NCI-H345 (cell line): ENCODE measurements around the gene TMEM179.
"Not testable (repeated sequence)": the region's sequence is repeated elsewhere in the genome, so short reads cannot be mapped to it uniquely, and the experiment has no call there.

Experiments
- DNase-seq: peaks from one replicate; lab custom pipeline; 2025; lab: John Stamatoyannopoulos, UW

Gene TMEM179

GRCh38 chr14:104637546-104638003 is 33.0 kb upstream of the TMEM179 start:
- no peak for DNase-seq

- DNase-seq: not testable (repeated sequence)
These were observed 32.4 kb upstream of the TMEM179 start for GRCh38 chr14:104636846-104637545.

GRCh38 chr14:104636131-104636530 is 31.6 kb upstream of the TMEM179 start:
- DNase-seq: no peak

- DNase-seq: no peak
These were observed 31.1 kb upstream of the TMEM179 start for GRCh38 chr14:104635717-104636116.

GRCh38 chr14:104634886-104635570 is 30.5 kb upstream of the TMEM179 start:
- no peak for DNase-seq

- no peak for DNase-seq
These were observed 29.7 kb upstream of the TMEM179 start for GRCh38 chr14:104634138-104634760.

GRCh38 chr14:104633276-104634137 is 28.9 kb upstream of the TMEM179 start:
- DNase-seq: no peak

DNA sequence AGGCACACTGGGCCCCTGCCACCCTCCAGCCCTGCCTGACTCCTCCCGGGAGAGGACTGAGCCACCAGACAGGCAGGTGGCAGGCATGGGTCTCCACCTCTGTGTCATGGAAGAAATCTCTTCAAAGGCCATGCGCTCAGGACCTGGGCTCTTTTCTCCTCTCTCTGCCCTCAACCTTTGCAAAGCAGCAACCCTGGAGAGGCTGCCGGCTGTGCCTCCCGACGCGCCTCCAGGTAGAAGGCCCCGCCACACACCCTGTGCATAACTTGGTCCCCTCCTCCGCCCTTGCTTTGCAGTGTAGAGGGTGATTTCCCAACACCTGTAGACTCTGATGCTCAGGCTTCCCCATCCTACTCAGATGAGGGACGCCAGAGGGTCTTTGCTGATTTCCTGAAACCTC is 28.2 kb upstream of the TMEM179 start:
- DNase-seq: peak; percentile 31

- DNase-seq: no peak
These were observed 20.4 kb upstream of the TMEM179 start for GRCh38 chr14:104624939-104625338.

- no peak for DNase-seq
These were observed 9.7 kb upstream of the TMEM179 start for GRCh38 chr14:104614126-104614812.

GRCh38 chr14:104611881-104612280 is 7.3 kb upstream of the TMEM179 start:
- DNase-seq: no peak

DNA sequence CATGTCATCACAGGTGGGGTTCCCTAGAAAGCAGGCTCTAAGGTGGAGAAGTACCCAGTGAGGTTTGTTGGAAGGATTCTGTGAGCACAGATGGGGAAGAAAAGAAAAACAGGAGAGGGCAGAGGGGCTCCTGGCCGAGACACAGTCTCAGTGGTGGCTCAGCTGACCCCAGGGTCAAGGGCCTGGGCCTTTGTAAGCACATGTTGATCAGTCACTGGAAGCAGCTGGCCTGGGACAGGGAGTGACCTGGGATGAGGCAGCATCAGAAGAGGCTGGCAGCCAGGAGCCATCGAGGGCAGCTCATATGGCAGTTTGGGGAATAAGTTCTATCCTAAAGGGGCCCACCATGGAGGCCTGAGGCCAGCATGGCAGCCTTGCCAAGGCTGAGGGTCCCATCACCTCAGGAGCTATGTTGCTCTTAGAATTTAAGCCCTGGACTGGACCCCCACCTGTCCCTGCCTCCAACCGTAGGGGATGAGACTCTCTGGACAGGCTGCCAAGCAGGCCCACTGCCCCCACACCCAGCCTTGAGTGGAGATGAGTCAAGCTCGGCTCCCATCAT is 6.3 kb upstream of the TMEM179 start:
- DNase-seq: no peak

- DNase-seq: no peak
These were observed 5.1 kb upstream of the TMEM179 start for GRCh38 chr14:104609666-104610065.

- DNase-seq: peak; percentile 34
These were observed 716 bp downstream of the TMEM179 start for GRCh38 chr14:104603711-104604401.

- DNase-seq: no peak
These were observed 1.6 kb downstream of the TMEM179 start for GRCh38 chr14:104602933-104603325.

GRCh38 chr14:104602315-104602932 is 2.1 kb downstream of the TMEM179 start:
- DNase-seq: no peak

DNA sequence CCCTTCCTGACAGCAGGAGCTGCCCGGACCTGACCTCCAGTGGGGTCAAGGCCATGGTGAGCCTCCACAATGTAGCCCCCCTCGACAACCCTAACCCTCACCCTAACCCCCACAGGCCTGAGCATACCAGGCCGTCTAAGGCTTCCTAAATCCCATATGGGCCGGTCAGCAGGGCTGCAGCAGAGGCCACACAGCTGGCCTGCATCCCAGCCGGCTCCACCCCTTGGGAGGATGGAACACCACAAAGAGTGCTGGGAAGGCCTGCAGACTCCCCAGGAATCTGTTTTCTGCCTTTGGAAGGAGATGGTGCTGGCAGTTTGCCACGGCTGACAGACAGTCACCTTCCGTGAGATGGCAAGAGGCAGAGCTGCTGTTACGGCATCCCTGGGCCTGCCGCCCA is 2.8 kb downstream of the TMEM179 start:
- peak; percentile 88 for DNase-seq

GRCh38 chr14:104600805-104601204 is 3.8 kb downstream of the TMEM179 start:
- no peak for DNase-seq

DNA sequence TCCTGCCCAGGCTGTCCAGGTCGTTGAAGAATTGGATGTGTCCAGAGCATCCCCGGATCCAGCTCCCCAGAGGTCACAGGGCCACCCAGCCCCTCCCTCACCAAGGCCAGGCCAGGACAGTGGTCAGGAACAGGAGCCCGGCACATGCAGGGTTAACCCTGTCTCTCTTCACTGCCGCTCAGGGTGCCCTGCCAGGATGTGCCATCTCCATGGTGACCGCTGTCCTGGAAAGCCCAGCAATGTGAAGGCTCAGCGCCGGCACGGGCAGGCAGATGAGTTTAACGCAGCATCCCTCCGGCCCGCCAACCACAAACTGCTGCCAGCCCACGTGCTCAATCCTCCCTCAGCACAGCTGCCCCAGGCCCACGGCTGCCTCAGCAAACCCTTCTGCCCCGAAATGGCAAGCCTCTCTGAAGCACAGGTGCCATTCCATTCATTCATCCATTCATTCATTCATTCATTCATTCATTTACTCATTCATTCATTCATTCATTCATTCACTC is 4.4 kb downstream of the TMEM179 start:
- DNase-seq: no peak

DNA sequence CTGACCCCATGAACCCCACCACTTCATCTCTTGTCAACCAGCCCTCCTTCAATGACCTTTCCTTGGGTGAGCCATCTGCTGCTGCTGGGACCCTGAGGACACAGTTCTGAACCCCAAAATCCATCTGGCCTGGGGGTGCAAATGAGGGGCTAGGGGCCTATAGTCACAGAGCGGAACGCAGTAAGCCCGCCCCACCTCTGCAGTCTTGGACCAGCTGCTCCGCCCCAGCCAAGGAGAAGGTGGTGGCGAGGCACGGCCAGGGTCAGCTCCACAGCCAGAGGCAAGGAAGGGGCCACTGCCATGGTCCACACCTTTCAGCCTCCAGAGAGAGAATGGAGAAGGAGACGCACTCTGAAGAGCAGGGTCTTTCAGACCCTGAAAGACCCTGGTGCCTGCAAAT is 5.1 kb downstream of the TMEM179 start:
- no peak for DNase-seq
